Measurements from ENCODE around the gene KLF2. TPM values are rescaled to one million over a fixed set of nuclear protein-coding genes. Genes with fewer than 3 reads are reported as not detected.

The KLF2 gene
- total and polyA plus RNA-seq, 10 of the 15 experiments (the other 5 are each of a cell fraction or from before 2014, with no cell fraction given) = 0.16 to 13.7 (median 1.0) TPM

DNA sequence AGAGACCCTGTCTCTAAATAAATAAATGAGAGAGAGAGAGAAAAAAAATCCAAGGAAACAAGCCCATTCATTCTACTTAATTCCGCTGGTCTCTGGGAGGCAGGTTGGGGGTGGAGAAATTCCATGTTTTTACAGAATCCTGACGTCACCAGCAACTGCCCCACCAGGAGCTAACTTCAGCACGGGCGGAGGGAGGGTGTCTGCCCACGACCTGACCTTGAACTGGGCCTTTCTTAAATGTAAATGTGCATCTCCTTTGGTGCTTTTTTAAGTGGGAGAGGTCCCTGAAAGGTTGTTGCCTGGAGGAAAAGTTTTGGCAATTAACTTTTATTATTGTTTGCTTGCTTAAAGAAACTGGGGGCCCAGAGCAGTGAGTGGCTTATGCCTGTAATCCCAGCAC is 15.5 kb downstream of the KLF2 start:
- Histone ChIP-seq H3K4me3 (no peak overlapping the region), H3K36me3 (ENCODE audit: control insufficient read depth in 2 of 2, insufficient read depth in 2 of 2, low read length in 1 of 2) (no peaks in the 10 kb centered on the region), H3K4me2 (ENCODE audit: control insufficient read depth, insufficient read depth) (no peak overlapping the region), H2AFZ (ENCODE audit: control insufficient read depth, low read depth, low read length) (no peak overlapping the region), H4K20me1 (ENCODE audit: control insufficient read depth, insufficient read depth) (no peaks in the 10 kb centered on the region), H3K27ac (ENCODE audit: control insufficient read depth, insufficient read depth) (no peak overlapping the region), H3K9me3 (replicated peaks; ENCODE audit: control insufficient read depth, insufficient read depth, low read length) (no peaks in the 10 kb centered on the region), H3K79me2 (ENCODE audit: control insufficient read depth, insufficient read depth, low read length) (no peaks in the 10 kb centered on the region), H3K27me3 (replicated peaks in 1 of 2; ENCODE audit: control insufficient read depth in 2 of 2, insufficient read depth in 2 of 2, low read length in 1 of 2) (no peaks in the 10 kb centered on the region), H3K4me1 (ENCODE audit: control insufficient read depth, insufficient read depth, low read length) (peaks cover 46% of the 10 kb centered on the region), H3K9ac (ENCODE audit: control insufficient read depth, insufficient read depth, low read length) (no peak overlapping the region)
- ATAC-seq = no peak
- ChIA-PET POLR2A (no interaction called here), SMC1A (ENCODE audit: uncharacterized antibody, unreplicated experiment) (interaction anchor here (1.0 to 3.8 kb wide), 6 partner anchors 10 to 155 kb away, joined by 3 to 50 read pairs (median 16); partner anchors contain the start of gene FAM32A), RAD21 (ENCODE audit: unreplicated experiment) (interaction anchor here (1.5 to 2.3 kb wide), 4 partner anchors 9 to 32 kb away, joined by 9 to 17 read pairs (median 12); no protein-coding TSS in a partner anchor), CTCF (interaction anchor here (2.4 to 3.2 kb wide), 3 partner anchors 12 to 43 kb away, joined by 9 to 21 read pairs (median 16); no protein-coding TSS in a partner anchor)
- in situ Hi-C loops (cut with MboI) (no loop called here), intact Hi-C loops (cut with micrococcal nuclease; ENCODE audit: unreplicated experiment) (no loop called here)
- 68% methylated on average over 5 of the region's 5 CpGs for WGBS (ENCODE audit: insufficient coverage, insufficient replicate concordance, low lambda C conversion rate, missing lambda C conversion rate)
- DNase-seq (ENCODE audit: low read depth, low spot score) = no peak
- TF ChIP-seq PML (IDR thresholded peaks at IDR 0.05; ENCODE audit: low read length) = no peak
- TF ChIP-seq TARDBP (IDR thresholded peaks at IDR 0.05; ENCODE audit: borderline replicate concordance) = no peak
- TF ChIP-seq NR2C2 (IDR thresholded peaks at IDR 0.05; ENCODE audit: borderline replicate concordance, control insufficient read depth, insufficient read length, low read depth) = no peak
- no peak for TF ChIP-seq ZSCAN29 (IDR thresholded peaks at IDR 0.05)
- no peak for TF ChIP-seq CEBPB (IDR thresholded peaks at IDR 0.05; ENCODE audit: borderline replicate concordance in 1 of 2, low read depth in 2 of 2, low read length in 2 of 2)
- no peak for TF ChIP-seq YBX1 (IDR thresholded peaks at IDR 0.05)
- TF ChIP-seq, protein P1, sequence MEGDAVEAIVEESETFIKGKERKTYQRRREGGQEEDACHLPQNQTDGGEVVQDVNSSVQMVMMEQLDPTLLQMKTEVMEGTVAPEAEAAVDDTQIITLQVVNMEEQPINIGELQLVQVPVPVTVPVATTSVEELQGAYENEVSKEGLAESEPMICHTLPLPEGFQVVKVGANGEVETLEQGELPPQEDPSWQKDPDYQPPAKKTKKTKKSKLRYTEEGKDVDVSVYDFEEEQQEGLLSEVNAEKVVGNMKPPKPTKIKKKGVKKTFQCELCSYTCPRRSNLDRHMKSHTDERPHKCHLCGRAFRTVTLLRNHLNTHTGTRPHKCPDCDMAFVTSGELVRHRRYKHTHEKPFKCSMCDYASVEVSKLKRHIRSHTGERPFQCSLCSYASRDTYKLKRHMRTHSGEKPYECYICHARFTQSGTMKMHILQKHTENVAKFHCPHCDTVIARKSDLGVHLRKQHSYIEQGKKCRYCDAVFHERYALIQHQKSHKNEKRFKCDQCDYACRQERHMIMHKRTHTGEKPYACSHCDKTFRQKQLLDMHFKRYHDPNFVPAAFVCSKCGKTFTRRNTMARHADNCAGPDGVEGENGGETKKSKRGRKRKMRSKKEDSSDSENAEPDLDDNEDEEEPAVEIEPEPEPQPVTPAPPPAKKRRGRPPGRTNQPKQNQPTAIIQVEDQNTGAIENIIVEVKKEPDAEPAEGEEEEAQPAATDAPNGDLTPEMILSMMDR (IDR thresholded peaks at IDR 0.05 in 2 of 3, conservative IDR thresholded peaks at IDR 0.05 in 1 of 3; ENCODE audit: control insufficient read depth in 2 of 3, extremely low read depth in 1 of 3, insufficient read depth in 1 of 3, low read depth in 3 of 3, low read length in 3 of 3) = no peak
- TF ChIP-seq JUNB (IDR thresholded peaks at IDR 0.05) = no peak
- no peak for TF ChIP-seq RCOR1 (conservative IDR thresholded peaks at IDR 0.05; ENCODE audit: low read depth, low read length)
- no peak for TF ChIP-seq IRF3 (IDR thresholded peaks at IDR 0.05)
- FAIRE-seq = no peak
- BruUV-seq (replicated peaks) = no TSS peak
